NCI-H524 (cell line): ENCODE results near the gene PVALEF.

ENCODE experiments used
- DNase-seq, 2 experiments: peaks; one replicate each; lab custom pipeline; 2025; lab: John Stamatoyannopoulos, UW

PVALEF gene

GRCh38 chr17:81128774-81129173 lies 36.5 kb upstream of the PVALEF start:
- DNase-seq = no peak

DNA sequence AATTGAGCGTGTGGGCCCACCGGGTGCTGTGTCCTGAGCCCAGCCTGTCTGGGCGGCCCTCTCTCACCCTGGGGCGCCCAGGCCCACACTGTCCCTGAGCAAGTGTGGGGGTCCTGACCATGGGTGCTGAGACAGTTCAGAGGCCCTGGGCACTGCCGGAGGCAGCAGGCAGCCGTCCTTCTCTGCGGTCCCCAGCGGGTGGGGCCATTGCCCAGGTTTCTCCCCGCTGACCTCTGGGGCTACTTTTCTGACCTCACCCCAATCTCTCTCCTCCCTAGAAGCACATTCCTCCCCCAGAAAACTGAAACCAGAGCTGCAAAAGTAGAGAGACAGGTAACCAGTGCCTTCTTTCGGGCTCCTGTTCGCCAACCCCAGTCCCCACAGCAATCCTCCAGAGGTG lies 36.0 kb upstream of the PVALEF start:
- no peak for DNase-seq

DNA sequence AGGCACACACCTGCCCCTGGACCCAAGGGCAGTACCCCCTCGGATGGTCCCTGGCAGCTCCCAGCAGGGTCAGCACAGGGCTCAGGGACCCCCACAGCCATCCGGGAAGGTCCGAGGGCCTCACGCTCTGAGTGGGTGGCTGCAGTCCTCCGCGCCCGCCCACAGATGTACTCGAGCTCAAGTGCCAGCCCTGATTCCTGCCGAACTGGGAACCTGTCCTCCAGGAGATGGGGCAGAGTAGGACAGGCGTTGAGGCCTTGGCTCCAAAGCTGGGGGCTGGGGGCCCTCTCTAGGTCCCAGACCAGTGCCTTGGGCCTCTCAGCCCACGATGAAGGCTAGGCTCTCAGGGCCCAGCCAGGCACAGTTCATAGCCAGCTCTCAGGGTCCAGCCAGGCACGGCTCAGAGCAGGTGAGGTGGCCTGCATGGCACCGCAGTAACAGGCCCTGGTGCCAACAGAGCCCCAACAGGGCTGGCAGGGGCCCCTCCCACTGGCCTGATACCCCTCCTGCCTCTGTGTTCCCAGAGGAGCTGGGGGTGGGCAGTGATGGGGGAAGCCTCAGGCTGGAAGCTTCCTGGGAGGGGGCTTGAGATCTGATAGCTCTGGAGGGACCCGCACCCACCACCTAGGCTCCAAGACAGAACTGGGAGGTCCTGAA lies 35.5 kb upstream of the PVALEF start:
- no peak for DNase-seq

DNA sequence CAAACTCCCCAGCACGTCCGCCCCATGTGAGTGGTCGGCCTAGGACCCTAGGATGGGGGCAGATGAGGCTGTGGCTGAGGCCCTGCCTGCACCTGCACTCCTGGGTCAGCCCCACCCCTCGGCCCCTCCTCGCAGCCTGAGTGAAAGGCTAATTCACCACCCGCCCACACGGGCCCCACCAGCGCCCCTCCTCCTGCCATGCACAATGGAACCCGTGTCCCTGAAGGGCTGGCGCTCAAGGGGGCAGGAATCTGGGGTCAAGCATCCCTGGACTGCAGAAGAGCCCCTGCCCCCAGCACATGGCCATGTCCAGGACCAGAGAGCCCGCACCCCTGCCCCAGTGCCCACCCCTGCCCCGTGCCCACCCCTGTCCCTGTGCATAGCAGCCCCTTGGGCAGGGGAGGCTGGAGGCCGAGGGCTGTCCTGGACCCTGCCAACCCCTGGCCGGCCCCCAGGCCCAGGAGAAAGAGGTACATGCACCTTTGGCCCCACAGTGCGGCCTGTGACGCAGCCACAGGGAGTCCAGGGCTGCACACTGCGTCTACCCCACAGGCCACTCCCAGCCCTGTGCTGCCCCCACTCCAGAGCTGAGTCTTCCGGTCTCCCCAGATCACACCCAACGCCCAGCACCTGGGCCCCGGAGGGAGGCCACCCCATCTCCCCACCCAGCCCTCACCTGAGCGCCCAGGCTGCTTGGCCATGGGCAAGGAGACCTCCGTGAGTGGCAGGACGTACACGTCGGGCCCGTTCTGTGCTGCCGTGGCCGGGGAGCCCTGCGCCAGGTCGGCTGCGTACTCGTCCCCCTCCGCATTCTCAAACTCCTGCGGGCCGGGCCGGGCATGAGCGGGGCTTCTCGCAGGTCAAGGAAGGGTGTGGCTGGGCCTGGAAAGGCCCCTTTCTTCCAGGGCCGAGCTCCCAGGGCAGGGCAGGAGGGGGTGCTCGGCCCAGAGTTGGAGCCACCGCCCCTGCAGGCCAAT lies 34.6 kb upstream of the PVALEF start:
- no peak for DNase-seq

GRCh38 chr17:81131486-81132196 lies 33.7 kb upstream of the PVALEF start:
- DNase-seq = no peak

DNA sequence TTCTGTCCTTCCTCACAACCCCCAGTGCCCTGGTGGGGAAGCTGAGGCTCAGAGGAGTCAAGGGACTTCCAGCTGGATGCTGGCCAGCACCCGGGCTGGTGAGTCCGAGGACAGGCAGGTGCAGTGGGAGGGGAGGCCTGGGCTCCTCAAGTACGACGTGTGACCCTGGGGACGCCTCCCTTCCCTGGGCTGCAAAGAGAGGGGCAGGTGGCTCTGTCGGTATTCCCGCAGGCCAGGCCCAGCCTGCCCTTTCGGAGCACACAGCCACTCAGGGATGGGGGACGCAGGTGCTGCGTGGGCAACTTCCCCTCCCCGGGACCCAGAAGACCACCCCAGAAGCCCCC lies 33.1 kb upstream of the PVALEF start:
- DNase-seq = no peak

GRCh38 chr17:81132770-81133723 lies 32.3 kb upstream of the PVALEF start:
- DNase-seq = no peak

- no peak for DNase-seq
Measured at GRCh38 chr17:81134064-81134781, 31.1 kb upstream of the PVALEF start.

DNA sequence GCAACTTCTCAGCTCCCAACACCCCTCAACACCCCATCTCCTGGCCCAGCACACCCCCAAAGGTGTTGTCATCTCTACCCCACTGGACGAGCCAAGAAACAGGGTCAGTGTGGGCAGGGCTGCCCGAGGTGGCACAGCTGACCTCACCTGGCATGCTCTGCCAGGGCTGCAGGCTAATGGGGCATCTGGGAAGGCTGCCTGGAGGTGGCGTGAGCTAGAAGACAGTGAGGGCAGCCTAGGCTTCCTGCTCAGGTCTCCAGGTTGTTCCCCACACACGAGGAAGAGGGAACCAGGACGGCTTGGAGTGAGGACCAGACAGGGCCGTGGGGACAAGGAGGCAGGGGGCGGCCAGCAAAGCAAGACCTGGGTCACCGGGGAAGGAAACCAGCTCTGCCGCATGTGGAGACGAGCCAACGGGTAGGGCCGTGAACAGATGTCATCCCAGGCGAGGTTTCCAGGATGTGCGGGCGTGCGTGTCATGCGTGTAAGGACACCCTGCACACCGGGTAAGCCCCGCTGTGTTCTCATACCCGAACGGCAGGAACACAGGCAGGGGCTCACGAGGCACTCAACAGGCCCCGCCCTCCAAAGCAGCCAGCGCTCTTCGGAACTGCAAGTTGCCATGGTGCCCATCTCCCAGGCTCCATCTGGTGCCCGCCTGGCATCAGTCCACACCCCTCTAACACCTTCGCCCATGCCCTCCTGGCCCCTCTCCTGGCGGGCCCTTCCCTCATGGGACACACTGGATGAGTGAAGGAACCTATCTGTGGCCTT lies 29.6 kb upstream of the PVALEF start:
- DNase-seq = peak; percentile 98 to 99

DNA sequence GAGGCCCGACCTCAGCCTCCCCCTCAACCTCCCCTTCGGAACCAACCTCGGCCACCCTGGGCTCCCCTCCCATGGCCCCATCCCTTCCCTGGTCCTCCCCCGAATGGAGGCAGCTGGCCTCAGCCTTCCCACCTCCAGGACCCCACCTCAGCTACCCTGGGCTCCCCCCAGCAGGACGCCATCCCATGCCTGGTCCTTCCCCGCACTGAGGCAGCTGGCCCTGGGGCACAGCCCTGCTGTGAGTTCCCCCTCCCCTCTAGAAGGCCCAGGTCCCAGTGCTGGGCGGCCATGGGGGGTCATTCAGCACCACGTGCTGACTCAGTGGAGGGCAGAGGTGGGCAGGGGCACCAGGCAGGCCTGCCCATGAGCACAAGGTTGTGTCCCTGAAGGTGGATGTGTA lies 28.9 kb upstream of the PVALEF start:
- DNase-seq = no peak

DNA sequence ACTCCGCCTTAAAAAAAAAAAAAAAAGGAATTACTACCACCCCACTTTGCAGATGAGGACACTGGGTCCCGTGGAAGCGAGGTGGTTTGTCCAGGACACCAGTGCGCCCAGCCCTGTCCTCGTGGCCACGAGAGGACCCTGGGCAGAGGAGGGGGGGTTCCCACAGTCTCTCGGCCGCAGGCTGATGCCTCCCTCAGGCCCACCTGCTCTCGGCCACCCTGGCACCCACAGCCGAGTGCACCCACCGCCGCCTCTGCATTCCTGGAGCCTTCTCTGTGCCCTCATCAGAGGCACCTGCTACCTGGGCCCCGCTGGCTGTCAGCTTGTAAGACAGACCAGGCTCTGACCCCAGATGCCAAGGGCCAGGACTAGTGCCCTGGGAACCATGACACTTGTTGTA lies 28.1 kb upstream of the PVALEF start:
- DNase-seq = no peak

DNA sequence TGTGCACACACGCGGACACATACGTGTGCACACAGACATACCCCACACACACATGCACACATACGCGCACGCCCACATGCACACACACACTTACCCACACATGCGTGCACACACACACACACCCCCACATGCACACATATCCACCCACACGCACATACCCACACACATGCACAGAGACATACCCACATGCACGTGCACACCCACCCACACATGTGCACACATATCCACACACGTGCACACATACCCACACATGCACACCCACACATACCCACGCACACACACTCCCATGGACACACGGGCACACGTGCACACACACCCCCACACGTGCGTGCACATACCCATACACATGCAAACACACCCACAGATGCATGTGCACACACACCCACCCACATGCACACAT lies 27.2 kb upstream of the PVALEF start:
- DNase-seq = no peak

DNA sequence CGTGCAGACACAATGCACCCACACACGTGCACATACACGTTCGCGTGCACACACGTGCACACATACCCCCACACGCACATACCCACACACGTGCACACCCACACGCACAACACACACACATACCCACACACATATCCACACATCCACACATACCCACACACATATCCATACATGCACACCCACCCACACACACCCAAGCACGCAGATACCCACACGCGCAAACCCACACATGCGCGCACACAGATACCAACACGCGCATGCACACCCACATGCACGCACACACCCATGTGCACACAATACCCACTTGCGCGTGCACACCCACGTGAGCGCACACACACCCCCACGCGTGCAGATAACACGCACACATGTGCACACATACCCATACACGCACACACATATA lies 26.8 kb upstream of the PVALEF start:
- no peak for DNase-seq

GRCh38 chr17:81139428-81139827 lies 25.9 kb upstream of the PVALEF start:
- DNase-seq = no peak

- DNase-seq = no peak
Measured at GRCh38 chr17:81140018-81140417, 25.3 kb upstream of the PVALEF start.

DNA sequence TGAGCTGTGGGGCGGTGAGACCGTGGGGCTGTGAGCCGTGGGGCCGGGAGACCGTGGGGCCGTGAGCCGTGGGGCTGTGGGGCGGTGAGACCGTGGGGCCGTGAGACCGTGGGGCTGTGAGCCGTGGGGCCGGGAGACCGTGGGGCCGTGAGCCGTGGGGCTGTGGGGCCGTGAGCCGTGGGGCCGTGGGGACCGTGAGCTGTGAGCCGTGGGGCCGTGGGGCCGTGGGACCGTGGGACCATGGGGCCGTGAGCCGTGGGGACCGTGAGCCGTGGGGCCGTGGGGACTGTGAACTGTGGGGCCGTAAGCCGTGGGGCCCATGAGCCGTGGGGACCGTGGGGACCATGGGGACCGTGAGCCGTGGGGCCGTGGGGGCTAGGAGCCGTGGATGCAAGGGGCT lies 24.6 kb upstream of the PVALEF start:
- no peak for DNase-seq

DNA sequence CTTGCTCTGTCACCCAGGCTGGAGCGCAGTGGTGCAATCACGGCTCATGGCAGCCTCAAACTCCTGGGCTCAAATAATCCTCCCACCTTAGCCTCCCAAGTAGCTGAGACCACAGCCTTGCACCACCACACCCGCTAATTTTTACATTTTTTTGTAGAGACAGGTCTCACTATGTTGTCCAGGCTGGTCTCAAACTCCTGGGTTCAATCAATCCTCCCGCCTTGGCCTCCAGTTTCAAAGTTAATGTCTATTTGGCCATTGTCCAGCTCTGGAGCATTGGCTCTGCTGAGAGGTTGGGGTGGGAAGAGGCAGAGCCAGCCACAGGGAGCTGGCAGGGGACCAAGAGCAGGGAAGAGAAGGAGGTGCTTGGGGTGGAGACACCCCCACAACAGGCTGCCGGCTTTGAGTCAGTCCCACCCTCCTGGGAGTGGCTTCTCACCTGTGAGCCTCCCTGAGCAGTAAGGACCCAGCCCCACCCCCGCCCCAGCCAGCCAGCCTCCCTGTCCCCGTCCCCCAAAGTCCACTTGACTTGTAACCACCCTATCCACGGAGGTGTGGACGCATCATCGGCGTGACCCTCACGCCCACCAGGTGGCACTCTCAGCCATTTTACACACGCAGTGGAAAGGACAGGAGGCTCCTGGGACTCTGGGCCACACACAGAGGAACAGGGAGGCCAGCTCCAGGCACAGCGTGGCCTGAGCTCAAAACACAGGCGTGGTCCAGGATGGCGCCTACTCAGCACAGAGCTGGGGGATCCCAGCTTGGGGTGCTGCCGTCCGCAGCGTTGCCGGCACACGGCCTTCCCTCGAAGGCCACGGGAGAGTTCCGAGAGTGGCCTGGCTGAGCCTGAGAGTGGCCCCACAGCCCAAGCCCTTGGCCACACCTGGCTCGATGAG lies 22.8 kb upstream of the PVALEF start:
- peak; percentile 88 to 94 for DNase-seq

DNA sequence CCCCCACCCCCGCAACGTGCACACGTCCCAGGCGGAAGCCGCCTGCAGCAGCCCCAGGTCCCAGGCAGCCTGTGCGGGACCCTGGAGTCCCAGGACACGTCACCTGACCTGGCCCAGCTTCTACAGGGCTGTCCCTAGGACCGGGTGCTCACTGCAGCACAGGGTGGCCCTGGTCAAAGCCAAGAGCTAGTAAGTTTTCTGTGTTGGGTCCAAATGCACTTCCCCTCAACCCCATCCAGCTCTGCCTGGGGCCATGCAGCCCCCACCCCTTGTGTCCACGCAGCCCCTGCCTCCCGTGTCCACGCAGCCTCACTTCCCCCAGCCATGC lies 22.1 kb upstream of the PVALEF start:
- no peak for DNase-seq

DNA sequence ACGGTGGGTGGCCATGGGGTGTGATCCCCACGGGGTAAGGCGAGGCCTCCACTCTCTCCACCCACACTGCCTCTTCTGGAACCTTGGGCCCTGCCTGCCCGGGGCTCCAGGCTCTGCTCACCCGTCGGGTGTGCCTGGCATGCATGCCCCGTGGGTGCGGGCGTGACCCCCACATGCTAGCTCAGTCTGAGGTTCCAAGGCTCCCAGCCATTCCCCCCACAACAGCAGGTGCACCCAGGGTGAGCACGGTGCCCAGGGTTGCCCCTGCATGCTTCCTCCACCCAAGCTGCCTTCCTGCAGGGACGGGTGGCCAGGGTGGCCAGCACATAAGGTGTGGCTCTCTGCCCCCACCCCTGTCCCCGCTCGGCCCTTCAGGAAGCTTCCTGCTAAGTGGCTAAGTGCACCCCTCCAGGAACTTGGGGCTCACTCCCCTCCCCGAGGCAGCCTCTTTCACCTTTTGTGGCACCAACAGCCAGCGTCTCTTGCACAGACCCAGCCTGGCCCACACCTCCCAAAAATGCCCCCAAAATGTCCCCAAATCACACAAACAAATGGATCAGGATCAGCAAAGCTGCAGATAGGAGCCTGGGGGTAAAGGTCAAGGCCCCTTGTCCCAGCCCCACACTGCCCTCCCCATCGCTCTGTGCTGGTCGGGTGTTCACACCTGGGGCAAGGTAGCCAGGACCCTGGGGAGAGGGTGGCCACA lies 21.4 kb upstream of the PVALEF start:
- DNase-seq = no peak
